Measurements from ENCODE around the gene NEK5. TPM values are rescaled to one million over a fixed set of nuclear protein-coding genes. Genes with fewer than 3 reads are reported as not detected.

The NEK5 gene
- total RNA-seq, 1 donor from 2014 or later = not detected

GRCh38 chr13:52127783-52128702, 830 bp downstream of the NEK5 start:
- DNase-seq (ENCODE audit: low spot score in 2 of 2) = peak in 1 of 2 donors; percentile 73
- H3K27me3 ChIP-seq = no peaks in the 10 kb centered on the region
- TF ChIP-seq CTCF (IDR thresholded peaks at IDR 0.05) = peak; percentile 72 to 87 (median 78)
- peak overlapping the region; percentile 68 to 78 for H3K4me3 ChIP-seq
- no peaks in the 10 kb centered on the region for H3K9me3 ChIP-seq
- peak overlapping the region; percentile 42 to 48 for H3K27ac ChIP-seq
- intact Hi-C loops (cut with DNase I) = loop anchor here (1.0 to 5.0 kb wide), 4 partner anchors 116 to 313 kb away; partner anchors contain the start of genes ALG11 and TMEM272
- peaks cover 8 to 14% of the 10 kb centered on the region in 2 donors for H3K36me3 ChIP-seq
- H3K4me1 ChIP-seq = peaks cover 0 to 3% of the 10 kb centered on the region in 2 donors

DNA sequence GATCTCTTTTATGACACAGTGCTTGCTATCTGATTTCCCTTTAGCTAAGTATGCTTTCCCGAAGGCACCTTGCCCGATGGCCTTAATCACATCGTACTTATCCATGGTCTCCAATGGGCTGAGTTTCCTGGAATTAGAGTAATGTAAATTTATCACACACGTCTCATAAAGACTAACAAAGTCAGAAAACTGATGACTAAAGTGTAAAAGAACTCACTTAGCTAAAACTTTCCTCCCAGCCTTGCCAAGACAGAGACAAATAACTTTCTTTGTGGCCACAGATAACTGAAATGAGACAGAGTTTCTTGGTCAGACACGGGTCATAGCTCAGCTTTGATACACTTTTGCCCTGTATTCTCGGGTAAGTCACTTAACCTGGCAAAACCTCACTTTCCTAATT, 1.5 kb downstream of the NEK5 start:
- peak overlapping the region; percentile 68 to 78 for H3K4me3 ChIP-seq
- TF ChIP-seq CTCF (IDR thresholded peaks at IDR 0.05) = no peak

GRCh38 chr13:52125547-52125946, 3.3 kb downstream of the NEK5 start:
- no peak overlapping the region for H3K4me3 ChIP-seq
- DNase-seq (ENCODE audit: low spot score in 2 of 2) = no peak
- H3K36me3 ChIP-seq = no peaks in the 10 kb centered on the region
- intact Hi-C loops (cut with DNase I) = loop anchor here (5.0 kb wide), 1 partner anchor 278 kb away; the partner anchor contains the start of gene TMEM272
- H3K27me3 ChIP-seq = no peaks in the 10 kb centered on the region
- no peak for TF ChIP-seq CTCF (IDR thresholded peaks at IDR 0.05)
- H3K27ac ChIP-seq = no peak overlapping the region
- H3K9me3 ChIP-seq = no peaks in the 10 kb centered on the region
- H3K4me1 ChIP-seq = peaks cover 0 to 3% of the 10 kb centered on the region in 2 donors

More for the DNA sequence above, 1.5 kb downstream of the NEK5 start:
- peaks cover 2 to 14% of the 10 kb centered on the region in 2 donors for H3K36me3 ChIP-seq
- peaks cover 0 to 3% of the 10 kb centered on the region in 2 donors for H3K4me1 ChIP-seq
- H3K27ac ChIP-seq = peak overlapping the region; percentile 42 to 48
- no peaks in the 10 kb centered on the region for H3K9me3 ChIP-seq
- intact Hi-C loops (cut with DNase I) = loop anchor here (5.0 kb wide), 1 partner anchor 280 kb away; the partner anchor contains the start of gene TMEM272
- no peak for DNase-seq (ENCODE audit: low spot score in 2 of 2)
- H3K27me3 ChIP-seq = no peaks in the 10 kb centered on the region

DNA sequence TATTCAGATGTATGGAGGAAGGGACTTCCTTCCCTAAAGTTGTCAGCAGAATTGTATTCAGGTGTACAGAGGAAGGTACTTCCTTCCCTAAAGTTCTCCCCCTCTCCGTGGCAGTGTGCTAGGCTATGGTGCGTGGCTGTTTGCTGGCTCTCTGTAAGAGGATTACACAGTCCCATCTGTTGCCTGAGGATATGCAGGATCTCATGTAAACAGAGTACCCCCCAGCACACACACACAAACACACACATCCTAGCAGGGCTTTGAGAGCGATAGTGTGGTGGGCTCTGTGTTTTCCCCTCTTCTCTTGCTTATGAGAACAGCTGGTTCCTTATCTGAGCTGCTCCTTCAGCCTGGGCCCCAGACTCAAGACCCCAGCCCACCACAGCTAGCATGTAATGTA, 10.3 kb downstream of the NEK5 start:
- Histone ChIP-seq H3K4me3 (no peak overlapping the region), H3K27me3 (no peaks in the 10 kb centered on the region), H3K4me1 (no peaks in the 10 kb centered on the region), H3K27ac (no peak overlapping the region), H3K36me3 (no peaks in the 10 kb centered on the region), H3K9me3 (no peaks in the 10 kb centered on the region)
- DNase-seq (ENCODE audit: low spot score in 2 of 2) = no peak
- intact Hi-C loops (cut with DNase I) = no loop called here
- no peak for TF ChIP-seq CTCF (IDR thresholded peaks at IDR 0.05)

- DNase-seq (ENCODE audit: low spot score in 2 of 2) = no peak
- H3K9me3 ChIP-seq = no peaks in the 10 kb centered on the region
- TF ChIP-seq CTCF (IDR thresholded peaks at IDR 0.05) = no peak
- H3K27ac ChIP-seq = no peak overlapping the region
- H3K27me3 ChIP-seq = no peaks in the 10 kb centered on the region
- intact Hi-C loops (cut with DNase I) = no loop called here
- H3K36me3 ChIP-seq = no peaks in the 10 kb centered on the region
- no peaks in the 10 kb centered on the region for H3K4me1 ChIP-seq
- no peak overlapping the region for H3K4me3 ChIP-seq
Observed at GRCh38 chr13:52118095-52118494, 10.8 kb downstream of the NEK5 start.

Measured in ascending aorta (tissue), 2 donors.